K562 (cell line): ENCODE results near the gene DGCR6L. TPM values are rescaled to one million over a fixed set of nuclear protein-coding genes. Genes with fewer than 3 reads are reported as not detected.

ENCODE experiments used
- BRD9 ChIP-seq: fragments of 450-650 bp; IDR thresholded peaks from 2 replicates; pipeline ENCODE4 v1.6.1; 2018; ENCODE audit warnings: low read depth; ENCODE audit not compliant: partially characterized antibody
- CSDE1 ChIP-seq, 2 experiments: fragments of 450-650 bp; IDR thresholded peaks; 2 replicates each; pipeline ENCODE4 v1.6.1; 2016; ENCODE audit warnings: mild to moderate bottlenecking in 1 of 2
- NELFE ChIP-seq: IDR thresholded peaks from 2 replicates; pipeline ENCODE4 v1.6.1; 2011; ENCODE audit warnings: mild to moderate bottlenecking; ENCODE audit not compliant: insufficient read depth, insufficient read length
- TGIF2 ChIP-seq: sonication (generic); formaldehyde crosslinking; IDR thresholded peaks from 2 replicates; pipeline ENCODE4 v1.8.1; 2022; ENCODE audit warnings: mild to moderate bottlenecking, missing genetic modification reagents, moderate library complexity
- ZBTB17 ChIP-seq: fragments of 450-650 bp; formaldehyde crosslinking; IDR thresholded peaks from 2 replicates; pipeline ENCODE4 v1.4.0; 2020; ENCODE audit warnings: mild to moderate bottlenecking
- ZNF165 ChIP-seq: fragments of 250-450 bp; sonication (Bioruptor Pico); IDR thresholded peaks from 2 replicates; pipeline ENCODE4 v1.4.0; 2020; ENCODE audit warnings: borderline replicate concordance
- polyA plus RNA-seq, 8 experiments: library from polyadenylated mRNA; depleted of rRNA in 4 of 8; stranded (reverse) in 5 of 8; unstranded in 3 of 8; fragments of >200 nt; fragmentation: Nextera tagmentation in 2 of 8; fragmentation: Illumina TruSeq in 1 of 8; extraction: Ambion mirVana in 2 of 8; extraction: Trizol in 1 of 8; gene quantifications; 2 replicates each; pipeline versions ENCODE4 v1.2.1 to v1.2.3, GENCODE V29; 2011 to 2014; ENCODE audit warnings: inconsistent platforms in 1 of 8, missing spikeins in 1 of 8
- total RNA-seq, 7 experiments: library from RNA; depleted of rRNA in 6 of 7; stranded (reverse); fragments of >200 nt in 6 of 7; fragmentation: Illumina TruSeq in 2 of 7; extraction: Trizol in 2 of 7; gene quantifications; 2 replicates each; pipeline versions ENCODE4 v1.2.1 to v1.2.3, GENCODE V29; 2011 to 2021; ENCODE audit warnings: low replicate concordance in 1 of 7
- TF ChIP-seq, protein P1 (sequence below): fragments of 450-650 bp; IDR thresholded peaks from 2 replicates; pipeline ENCODE4 v1.6.1; 2018; ENCODE audit not compliant: partially characterized antibody
- TF ChIP-seq, protein P2 (sequence below): sonication (generic); formaldehyde crosslinking; IDR thresholded peaks from 2 replicates; pipeline ENCODE4 v1.8.0; 2022; ENCODE audit warnings: missing genetic modification reagents, mild to moderate bottlenecking, borderline replicate concordance

Gene DGCR6L
- total and polyA plus RNA-seq, 9 of the 15 experiments (the other 6 are each of a cell fraction or from before 2014, with no cell fraction given): 3.6 to 151 (median 51.0) TPM

DNA sequence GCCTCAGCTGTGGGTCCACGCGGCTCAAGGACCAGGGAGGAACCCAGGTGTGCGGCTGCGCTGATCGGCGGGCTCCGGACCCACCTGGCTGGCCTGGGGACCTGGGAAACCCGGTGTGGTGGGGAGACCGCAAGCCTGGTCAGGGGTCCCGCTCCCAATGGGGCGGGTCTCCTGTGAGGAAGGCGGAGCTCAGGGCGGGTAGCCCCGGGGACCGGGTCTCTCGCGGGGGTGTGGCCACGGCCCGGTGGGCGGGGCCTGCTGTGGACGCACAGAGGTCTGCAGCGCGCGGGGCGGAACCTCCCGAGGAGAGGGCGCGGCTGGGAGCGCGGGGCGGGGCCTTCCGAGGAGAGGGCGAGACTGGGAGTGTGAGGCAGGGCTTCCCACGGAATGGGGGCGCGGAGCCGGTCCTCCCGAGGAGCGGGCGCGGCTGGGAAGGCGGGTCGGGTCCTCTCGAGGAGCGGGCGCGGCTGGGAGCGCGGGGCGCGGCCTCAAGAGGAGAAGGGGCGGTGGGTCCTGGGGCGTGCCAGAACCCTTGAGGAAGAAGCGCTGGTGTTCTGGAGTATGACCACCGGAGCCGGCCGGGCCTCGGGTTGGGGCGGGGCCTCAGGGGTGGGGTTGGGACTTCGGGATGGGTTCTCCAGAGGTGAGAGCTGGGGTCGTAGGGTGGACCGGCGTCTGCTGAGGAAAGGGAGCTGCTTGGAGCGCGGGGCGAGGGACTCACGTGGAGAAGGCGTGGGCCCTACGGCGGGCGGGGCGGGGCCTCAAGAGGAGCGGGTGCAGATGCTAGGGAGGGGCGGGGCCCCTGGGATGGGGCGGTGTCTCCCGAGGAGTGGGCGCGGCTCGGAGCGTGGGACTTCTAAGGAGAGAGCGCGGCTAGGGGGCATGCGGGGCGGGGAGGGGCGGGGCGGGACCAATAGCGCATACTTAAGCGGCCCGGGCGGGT is 20.8 kb downstream of the DGCR6L start (continued):
- TF ChIP-seq TGIF2 (CRISPR knock-in tag): 0 out of 2 replicates have a peak, but pooled peaks have one; percentile 43
- TF ChIP-seq BRD9: no peak
- TF ChIP-seq, protein P1, sequence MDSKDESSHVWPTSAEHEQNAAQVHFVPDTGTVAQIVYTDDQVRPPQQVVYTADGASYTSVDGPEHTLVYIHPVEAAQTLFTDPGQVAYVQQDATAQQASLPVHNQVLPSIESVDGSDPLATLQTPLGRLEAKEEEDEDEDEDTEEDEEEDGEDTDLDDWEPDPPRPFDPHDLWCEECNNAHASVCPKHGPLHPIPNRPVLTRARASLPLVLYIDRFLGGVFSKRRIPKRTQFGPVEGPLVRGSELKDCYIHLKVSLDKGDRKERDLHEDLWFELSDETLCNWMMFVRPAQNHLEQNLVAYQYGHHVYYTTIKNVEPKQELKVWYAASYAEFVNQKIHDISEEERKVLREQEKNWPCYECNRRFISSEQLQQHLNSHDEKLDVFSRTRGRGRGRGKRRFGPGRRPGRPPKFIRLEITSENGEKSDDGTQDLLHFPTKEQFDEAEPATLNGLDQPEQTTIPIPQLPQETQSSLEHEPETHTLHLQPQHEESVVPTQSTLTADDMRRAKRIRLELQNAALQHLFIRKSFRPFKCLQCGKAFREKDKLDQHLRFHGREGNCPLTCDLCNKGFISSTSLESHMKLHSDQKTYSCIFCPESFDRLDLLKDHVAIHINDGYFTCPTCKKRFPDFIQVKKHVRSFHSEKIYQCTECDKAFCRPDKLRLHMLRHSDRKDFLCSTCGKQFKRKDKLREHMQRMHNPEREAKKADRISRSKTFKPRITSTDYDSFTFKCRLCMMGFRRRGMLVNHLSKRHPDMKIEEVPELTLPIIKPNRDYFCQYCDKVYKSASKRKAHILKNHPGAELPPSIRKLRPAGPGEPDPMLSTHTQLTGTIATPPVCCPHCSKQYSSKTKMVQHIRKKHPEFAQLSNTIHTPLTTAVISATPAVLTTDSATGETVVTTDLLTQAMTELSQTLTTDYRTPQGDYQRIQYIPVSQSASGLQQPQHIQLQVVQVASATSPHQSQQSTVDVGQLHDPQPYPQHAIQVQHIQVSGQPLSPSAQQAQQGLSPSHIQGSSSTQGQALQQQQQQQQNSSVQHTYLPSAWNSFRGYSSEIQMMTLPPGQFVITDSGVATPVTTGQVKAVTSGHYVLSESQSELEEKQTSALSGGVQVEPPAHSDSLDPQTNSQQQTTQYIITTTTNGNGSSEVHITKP: no peak
- TF ChIP-seq NELFE: no peak
- peak; percentile 87; the same call in 1 of the 2 replicates for TF ChIP-seq ZNF165 (CRISPR knock-in tag)
- TF ChIP-seq ZBTB17 (CRISPR knock-in tag): peak; percentile 47
- TF ChIP-seq, protein P2, sequence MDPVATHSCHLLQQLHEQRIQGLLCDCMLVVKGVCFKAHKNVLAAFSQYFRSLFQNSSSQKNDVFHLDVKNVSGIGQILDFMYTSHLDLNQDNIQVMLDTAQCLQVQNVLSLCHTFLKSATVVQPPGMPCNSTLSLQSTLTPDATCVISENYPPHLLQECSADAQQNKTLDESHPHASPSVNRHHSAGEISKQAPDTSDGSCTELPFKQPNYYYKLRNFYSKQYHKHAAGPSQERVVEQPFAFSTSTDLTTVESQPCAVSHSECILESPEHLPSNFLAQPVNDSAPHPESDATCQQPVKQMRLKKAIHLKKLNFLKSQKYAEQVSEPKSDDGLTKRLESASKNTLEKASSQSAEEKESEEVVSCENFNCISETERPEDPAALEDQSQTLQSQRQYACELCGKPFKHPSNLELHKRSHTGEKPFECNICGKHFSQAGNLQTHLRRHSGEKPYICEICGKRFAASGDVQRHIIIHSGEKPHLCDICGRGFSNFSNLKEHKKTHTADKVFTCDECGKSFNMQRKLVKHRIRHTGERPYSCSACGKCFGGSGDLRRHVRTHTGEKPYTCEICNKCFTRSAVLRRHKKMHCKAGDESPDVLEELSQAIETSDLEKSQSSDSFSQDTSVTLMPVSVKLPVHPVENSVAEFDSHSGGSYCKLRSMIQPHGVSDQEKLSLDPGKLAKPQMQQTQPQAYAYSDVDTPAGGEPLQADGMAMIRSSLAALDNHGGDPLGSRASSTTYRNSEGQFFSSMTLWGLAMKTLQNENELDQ: no peak
- TF ChIP-seq CSDE1 (IDR thresholded peaks at IDR 0.05): no peak
